Fibroblast of peridontal ligament (primary cell): ENCODE results near the gene PGA5.
A peak's percentile ranks its signal among the peaks of the same experiment; 100 is the strongest.
"Not testable (repeated sequence)": the region's sequence is repeated elsewhere in the genome, so short reads cannot be mapped to it uniquely, and the experiment has no call there.

ENCODE experiments used
- DNase-seq: peaks from one replicate; pipeline ENCODE4 v3.0.0-alpha.2; 2010; ENCODE audit errors: extremely low read depth

PGA5 gene

DNA sequence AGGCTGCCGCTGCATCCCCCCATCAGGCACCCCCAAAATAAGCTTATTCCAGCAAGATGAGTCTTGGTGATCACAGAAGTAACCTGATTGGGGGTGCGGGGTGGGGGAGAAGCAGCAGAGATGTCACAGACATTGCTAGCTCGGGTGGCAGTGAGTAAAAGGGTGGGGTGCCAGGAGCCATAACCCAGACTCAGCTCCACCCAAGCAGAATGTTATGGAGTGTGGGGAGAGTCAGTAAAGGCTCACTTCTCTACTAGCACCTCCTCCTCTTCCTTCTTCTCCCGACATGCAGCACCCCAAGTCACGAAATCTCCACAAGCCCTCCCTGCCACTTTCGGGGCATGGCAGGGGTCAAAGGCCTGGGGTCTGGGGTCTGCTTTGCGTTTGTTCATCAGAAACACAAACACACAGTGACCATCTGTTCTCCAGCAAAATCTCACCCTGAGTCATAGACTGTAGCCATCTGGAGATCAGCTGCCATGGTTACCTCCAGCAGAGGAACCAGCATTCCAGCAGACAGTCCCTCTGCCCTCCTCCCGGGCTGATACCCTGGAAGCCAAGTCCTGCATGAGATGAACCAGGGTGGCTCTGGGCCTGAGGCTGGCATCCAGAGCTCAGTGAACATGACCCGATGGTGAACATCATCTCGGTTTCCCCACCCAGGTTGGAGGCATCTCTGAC lies 14.4 kb upstream of the PGA5 start:
- DNase-seq, result not testable (repeated sequence)

DNA sequence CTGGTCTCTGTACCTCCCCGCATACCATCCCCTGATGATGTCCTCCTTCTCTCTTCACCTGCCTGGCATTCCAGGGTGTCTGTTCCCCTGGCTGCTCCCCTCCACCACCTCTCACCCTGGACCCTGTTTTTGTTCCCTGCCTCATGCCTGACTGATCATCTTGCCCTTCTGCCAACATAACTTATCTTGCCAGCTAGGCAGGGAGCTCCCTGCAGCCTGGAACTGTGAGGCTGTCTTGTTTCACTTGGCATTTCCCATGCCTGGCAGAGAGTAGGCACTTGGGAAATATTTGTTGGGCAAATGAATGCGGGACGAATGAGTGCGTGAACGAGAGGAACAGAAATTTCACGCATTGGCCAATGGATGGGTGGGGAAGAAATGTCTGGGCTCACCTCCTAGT lies 11.5 kb upstream of the PGA5 start:
- not testable (repeated sequence) for DNase-seq

DNA sequence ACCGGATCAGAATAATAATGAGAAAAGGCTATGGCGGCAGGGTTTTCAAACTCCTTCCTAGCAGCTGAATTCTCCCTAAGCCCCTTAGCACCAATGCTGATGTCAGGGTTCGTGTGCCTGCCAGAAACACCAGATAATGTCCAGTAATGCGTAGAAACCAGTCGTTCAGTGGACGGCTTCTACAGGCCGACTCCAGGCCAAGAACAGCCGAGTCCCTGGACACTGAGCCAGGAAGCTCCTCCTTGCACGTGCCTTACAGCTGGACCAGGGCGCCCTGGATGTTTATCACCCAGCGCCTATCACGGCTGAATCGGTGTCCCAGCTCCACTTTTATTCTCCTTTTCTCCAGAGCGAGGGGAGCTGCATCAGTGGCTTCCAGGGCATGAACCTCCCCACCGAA lies 9.9 kb upstream of the PGA5 start:
- not testable (repeated sequence) for DNase-seq

DNA sequence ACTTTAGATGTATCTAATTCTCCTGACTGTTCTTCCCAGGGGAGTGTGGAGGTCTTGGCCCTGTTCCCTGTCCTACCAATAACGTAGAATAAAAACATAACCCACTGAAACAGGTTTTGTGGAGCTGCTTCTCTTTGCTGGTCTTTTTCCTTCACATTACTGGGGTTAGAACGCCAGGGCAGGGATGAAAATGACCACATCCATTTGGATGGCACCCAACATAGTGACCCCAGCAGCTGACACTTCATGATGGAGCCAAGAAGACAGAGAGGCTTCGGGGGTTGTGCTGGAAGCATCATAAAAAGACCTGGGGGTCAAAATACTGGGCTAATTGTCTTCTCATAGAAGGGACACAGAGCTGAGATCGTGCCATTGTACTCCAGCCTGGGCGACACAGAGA lies 9.4 kb upstream of the PGA5 start:
- not testable (repeated sequence) for DNase-seq

DNA sequence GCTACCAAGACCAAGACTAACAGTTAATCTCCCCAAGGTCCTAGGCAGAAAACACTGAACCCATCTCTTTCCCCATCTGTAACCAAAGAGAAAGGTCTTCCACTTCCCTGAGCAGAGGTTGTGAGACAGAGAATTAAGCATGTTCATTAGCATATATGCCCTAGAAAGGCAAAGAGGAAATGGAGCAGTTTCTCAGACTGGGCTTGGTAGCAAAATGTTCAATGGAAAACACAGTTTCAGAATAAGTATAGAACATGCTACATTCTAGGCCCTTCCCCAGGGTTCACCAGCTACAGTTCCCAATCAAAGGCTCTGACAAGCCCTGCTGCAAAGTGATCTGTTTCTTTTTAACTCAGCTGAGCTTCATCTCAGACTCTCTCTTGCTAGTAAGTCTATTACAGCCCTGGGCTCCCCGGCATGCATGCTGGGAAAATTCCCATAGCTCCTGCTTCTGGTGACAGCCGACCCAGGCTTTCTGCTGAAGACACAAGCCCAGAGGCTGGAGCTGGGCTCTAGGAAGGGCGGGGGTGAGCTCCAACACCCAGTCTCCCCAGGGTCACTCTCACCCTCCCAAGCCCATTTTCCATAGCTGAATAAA lies 8.3 kb upstream of the PGA5 start:
- DNase-seq, result not testable (repeated sequence)

DNA sequence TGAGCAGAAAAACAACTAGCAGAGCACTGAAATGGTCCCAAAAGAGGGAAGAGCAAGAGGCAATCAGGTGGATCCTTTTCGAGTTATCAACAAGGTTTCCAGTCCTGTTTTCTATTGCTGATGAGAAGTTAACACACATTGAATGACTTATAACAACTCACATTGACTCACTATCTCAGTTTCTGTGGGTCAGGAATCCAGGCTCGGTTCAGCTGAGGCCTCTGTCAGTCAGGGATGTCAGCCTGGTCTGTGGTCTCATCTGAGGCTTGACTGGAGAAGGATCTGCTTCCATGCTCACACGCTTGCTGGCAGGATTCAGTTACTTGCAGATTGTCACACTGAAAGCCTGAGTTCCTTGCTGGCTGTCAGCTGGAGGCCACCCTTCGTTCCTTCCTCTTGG lies 3.8 kb upstream of the PGA5 start:
- not testable (repeated sequence) for DNase-seq

DNA sequence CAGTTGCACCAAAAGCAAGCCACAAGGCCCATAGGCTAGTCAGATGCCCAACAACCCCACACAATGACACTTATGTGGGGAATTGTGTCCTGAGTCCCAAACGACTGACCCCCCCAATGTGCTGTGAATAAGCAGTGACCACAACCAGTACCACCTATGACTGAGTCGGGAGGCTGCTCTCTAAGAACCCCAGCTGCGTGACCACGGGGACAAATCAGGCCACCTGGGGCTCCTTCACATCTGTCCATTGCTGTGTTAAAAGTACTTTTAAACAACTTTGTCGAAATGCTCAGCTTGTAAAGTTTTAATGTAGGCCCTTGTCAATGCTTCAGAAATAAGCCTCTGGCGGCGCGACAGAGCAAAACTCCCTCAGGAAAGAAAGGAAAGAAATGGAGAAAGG lies 687 bp upstream of the PGA5 start:
- not testable (repeated sequence) for DNase-seq

DNA sequence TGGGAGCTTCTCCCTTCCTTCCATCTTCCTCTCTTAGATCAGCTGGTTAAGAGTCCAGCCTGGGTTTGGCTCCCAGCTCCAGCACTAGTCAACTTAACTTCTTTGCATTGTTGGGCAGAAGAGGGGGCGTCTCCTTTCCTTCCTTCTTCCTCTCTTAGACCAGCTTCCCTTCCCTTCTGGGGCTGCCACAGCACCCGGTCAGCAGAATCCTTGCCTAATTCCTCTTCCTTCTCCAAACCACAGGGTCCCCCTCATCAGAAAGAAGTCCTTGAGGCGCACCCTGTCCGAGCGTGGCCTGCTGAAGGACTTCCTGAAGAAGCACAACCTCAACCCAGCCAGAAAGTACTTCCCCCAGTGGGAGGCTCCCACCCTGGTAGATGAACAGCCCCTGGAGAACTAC lies 551 bp downstream of the PGA5 start:
- DNase-seq, result not testable (repeated sequence)

DNA sequence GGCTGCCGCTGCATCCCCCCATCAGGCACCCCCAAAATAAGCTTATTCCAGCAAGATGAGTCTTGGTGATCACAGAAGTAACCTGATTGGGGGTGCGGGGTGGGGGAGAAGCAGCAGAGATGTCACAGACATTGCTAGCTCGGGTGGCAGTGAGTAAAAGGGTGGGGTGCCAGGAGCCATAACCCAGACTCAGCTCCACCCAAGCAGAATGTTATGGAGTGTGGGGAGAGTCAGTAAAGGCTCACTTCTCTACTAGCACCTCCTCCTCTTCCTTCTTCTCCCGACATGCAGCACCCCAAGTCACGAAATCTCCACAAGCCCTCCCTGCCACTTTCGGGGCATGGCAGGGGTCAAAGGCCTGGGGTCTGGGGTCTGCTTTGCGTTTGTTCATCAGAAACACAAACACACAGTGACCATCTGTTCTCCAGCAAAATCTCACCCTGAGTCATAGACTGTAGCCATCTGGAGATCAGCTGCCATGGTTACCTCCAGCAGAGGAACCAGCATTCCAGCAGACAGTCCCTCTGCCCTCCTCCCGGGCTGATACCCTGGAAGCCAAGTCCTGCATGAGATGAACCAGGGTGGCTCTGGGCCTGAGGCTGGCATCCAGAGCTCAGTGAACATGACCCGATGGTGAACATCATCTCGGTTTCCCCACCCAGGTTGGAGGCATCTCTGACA lies 4.4 kb downstream of the PGA5 start:
- not testable (repeated sequence) for DNase-seq

DNA sequence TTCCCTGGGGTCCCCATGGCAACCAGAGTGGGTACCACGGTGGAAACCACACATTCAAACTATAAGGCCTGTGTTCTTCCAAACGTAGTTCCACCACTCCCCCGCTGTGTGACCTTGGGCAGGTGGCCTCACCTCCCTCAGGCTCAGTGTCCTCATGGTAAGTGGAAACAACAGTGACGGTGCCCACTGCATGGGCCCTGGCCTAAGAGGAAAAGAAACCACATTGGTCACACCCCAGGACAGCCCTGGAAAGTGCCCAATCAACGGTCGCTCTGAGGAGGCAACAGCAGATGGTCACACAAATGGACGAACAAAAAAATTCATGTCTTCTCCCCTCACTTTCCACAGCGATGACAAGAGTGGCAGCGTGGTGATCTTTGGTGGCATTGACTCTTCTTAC lies 7.1 kb downstream of the PGA5 start:
- DNase-seq, result not testable (repeated sequence)

DNA sequence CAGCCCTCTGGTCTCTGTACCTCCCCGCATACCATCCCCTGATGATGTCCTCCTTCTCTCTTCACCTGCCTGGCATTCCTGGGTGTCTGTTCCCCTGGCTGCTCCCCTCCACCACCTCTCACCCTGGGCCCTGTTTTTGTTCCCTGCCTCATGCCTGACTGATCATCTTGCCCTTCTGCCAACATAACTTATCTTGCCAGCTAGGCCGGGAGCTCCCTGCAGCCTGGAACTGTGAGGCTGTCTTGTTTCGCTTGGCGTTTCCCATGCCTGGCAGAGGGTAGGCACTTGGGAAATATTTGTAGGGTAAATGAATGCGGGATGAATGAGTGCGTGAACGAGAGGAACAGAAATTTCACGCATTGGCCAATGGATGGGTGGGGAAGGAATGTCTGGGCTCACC lies 8.2 kb downstream of the PGA5 start:
- not testable (repeated sequence) for DNase-seq

DNA sequence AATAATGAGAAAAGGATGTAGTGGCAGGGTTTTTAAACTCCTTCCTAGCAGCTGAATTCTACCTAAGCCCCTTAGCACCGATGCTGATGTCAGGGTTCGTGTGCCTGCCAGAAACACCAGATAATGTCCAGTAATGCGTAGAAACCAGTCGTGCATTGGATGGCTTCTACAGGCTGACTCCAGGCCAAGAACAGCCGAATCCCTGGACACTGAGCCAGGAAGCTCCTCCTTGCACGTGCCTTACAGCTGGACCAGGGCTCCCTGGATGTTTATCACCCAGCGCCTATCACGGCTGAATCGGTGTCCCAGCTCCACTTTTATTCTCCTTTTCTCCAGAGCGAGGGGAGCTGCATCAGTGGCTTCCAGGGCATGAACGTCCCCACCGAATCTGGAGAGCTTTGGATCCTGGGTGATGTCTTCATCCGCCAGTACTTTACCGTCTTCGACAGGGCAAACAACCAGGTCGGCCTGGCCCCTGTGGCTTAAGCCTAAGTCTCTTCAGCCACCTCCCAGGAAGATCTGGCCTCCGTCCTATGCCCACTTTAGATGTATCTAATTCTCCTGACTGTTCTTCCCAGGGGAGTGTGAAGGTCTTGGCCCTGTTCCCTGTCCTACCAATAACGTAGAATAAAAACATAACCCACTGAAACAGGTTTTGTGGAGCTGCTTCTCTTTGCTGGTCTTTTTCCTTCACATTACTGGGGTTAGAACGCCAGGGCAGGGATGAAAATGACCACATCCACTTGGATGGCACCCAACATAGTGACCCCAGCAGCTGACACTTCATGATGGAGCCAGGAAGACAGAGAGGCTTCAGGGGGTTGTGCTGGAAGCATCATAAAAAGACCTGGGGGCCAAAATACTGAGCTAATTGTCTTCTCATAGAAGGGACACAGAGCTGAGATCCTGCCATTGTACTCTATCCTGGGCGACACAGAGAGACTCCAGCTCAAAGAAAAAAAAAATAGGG lies 10.1 kb downstream of the PGA5 start:
- DNase-seq, result not testable (repeated sequence)

DNA sequence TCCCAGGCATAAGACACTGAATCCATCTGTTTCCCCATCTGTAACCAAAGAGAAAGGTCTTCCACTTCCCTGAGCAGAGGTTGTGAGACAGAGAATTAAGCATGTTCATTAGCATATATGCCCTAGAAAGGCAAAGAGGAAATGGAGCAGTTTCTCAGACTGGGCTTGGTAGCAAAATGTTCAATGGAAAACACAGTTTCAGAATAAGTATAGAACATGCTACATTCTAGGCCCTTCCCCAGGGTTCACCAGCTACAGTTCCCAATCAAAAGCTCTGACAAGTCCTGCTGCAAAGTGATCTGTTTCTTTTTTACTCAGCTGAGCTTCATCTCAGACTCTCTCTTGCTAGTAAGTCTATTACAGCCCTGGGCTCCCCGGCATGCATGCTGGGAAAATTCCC lies 11.4 kb downstream of the PGA5 start:
- not testable (repeated sequence) for DNase-seq

DNA sequence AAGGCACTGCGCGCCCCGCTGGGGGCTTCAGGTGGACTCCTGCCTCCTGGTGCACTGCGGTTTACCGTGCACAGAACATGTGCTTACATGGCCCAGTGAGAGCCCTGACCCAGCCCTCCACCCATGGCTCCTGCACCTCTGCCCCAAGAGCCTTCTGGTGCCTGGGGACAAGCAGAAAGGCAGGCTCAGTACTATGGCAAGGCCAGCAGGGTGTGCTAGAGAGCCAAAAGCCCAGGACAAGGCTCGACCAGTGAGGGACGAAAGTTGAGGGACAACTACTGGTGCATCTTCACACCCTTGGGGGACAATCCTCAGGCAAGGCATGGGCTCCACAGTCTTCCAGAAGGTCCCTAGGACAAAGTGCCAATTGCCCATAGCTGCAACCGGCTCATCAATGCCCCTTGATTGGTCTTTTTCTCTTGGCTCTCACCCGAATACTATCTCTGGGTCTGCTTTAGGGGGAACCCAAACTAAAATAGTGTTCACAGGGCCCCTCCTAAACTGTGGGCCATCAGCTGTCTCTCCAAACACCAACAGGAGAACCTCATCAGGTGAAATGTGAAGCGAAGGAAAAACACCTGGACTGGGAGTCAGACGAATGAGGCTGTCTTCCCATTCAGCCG lies 13.5 kb downstream of the PGA5 start:
- peak; percentile 58 for DNase-seq

DNA sequence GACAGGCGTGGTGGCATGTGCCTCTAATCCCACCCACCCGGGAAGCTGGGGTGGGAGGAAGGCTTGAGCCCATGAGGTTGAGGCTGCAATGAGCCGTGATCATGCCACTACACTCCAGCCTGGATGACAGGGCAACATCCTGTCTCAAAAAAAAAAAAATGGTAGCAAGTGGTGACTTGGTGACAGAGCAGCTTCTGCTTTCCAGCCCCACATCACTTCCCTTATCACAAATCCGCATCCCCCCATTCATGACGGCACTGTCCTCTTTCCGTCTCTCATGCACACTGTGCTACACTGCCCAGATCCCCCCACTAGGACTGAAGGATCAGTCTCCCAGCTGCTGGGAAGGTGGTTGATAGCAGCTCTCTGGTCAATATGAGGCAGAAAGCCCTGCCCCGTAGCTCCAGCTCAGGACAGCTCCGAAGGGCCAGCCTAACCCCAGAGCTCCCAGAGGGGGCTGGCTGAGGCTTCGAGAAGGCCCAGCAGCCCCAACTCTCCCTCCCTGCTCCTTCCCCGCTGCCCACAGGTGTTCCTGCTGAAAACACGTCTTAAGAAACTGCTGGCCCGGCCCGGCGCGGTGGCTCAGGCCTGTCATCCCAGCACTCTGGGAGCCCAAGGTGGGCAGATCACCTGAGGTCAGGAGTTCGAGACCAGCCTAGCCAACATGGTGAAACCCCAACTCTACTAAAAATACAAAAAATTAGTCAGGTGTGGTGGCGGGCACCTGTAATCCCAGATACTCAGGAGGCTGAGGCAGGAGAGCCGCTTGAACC lies 15.9 kb downstream of the PGA5 start:
- DNase-seq, result no peak

DNA sequence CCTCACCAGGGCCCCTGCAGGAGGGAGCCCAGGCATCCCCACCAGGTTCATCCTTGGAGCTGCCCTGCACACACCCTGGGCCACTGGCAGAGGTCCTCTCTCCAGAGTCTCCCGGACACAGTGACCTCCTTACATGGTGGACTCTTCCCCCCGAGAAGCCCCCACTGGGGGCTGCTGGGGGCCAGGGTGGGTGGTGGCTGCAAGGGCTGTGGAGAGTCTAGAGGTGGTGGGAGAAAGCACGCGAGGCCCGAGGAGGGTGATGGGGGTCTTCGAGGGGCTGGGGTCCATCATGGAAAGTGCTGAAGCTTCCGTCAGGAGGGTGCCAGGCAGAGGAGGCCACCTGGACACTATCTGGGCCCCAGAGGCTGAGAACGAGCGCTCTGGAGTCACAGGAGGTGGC lies 17.6 kb downstream of the PGA5 start:
- no peak for DNase-seq

DNA sequence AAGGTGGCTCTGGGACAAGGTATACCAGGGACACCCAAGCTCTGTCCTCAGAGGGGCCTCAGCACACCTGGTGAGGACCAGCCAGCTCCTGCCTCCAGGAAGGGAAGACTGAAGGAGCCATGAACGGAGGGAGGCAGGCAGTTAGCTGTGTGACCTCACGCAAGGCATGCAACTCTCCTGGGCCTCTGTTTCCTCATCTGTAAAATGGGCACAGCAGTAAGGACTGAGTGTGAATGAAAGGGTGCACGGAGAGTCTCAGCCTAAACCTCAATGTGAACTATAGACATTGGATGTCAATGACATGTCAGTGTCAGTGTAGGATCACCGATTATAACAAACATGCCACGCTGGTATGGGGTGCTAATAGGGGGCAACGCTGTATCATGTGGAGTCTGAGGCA lies 18.4 kb downstream of the PGA5 start:
- no peak for DNase-seq

DNA sequence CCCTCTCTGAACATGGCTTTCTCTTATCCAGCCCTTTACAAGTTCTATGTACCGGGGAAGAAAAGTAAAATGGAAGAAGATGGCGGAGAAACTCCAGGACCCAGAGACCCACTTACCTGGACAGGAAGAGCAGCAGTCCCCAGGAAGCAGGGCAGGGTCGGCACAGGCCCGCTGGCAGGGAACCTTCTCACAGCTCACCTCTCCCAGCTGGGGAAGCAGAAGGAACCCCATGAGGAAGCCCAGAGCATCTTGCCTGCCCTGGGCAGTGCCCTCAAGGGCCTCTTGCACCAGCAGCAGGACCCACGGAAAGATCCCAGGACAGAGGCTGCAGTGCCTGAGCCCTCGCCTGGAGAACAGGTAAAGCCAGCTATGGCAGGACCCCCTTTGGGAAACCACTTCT lies 23.4 kb downstream of the PGA5 start:
- DNase-seq, result no peak

DNA sequence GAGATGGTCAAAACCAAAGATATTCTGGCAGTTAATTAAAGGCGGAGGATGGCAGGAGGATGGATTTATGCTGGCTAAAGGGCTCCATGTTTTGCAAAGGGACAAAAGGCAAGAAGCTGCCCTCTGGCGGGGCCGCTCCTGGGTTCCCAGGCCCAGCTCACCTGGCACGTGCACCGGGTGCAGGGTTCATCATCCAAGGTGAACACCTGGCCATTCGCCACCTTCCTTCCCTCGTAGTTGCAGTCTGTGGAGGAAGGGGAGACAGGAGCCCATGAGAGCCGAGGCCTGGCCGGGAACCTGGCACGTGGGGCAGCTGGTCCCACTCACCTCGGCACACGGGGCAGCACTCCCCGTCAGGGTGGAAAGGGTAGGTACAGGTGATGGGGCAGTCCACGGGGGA lies 23.8 kb downstream of the PGA5 start:
- DNase-seq, result no peak

DNA sequence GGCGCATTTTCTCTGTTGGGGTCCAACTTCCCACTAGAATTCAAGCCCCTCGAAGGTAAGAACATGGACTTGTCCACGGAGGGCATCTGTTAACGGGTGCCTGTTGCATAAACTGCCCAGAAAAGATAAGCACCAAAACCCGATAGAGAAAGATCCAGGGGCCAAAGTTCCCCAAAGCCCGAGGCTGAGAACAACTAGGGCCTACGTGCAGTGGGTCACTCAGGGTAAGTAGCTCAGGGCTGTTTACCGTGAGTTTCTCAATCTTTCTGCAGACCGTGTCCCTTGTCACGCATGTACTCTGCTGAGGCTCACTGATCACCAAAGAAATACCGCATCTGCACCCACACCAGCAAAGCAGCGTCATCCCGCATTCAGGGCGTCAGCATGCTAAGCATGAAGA lies 24.4 kb downstream of the PGA5 start:
- no peak for DNase-seq

DNA sequence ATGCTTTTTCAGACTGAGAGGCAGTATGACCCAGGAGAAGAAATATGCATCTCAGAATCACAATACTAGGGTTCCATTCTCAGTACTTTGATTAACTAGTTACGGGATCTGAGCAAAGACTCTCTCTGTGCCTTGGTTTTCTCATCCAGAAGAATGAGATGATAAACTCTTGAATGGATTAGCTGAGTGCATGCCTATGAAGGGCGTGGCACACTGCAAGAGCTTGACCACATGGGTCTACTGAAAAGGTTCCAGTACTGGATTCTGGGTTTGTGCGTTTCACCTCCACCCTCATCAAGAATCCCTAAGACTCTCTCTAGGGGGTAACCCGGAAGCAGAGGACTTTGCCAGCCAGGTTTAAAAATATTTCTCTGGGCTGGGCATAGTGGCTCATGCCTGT lies 25.6 kb downstream of the PGA5 start:
- DNase-seq, result peak; percentile 29
